IMR-90 (cell line): Measurements from ENCODE around the gene LPO. TPM values are rescaled to one million over a fixed set of nuclear protein-coding genes. Genes with fewer than 3 reads are reported as not detected.

Experiments
- ATAC-seq: fragments of 200-7000 bp; cut with Tn5 transposase; 2 replicates; pipeline ENCODE4 v1.9.1; 2020; ENCODE audit warnings: low read depth, mild to moderate bottlenecking, moderate library complexity
- BruUV-seq: library from RNA; stranded (reverse); fragments of 400-500 nt; replicated peaks from 2 replicates; lab custom pipeline; 2021; lab: Mats Ljungman, UMichigan
- CTCF ChIA-PET: fragments of 300-600 bp; formaldehyde crosslinking; extraction: SDS; loops from one replicate; lab custom pipeline; 2021; ENCODE audit warnings: antibody characterized with exemption; lab: Yijun Ruan, JAX
- POLR2A ChIA-PET: fragments of 300-600 bp; sonication (Branson Sonifier 250); formaldehyde crosslinking; loops from one replicate; lab custom pipeline; 2022; ENCODE audit warnings: antibody characterized with exemption; ENCODE audit not compliant: unreplicated experiment; lab: Charles Lee
- DNase-seq: peaks from one replicate; pipeline ENCODE4 v3.0.0; 2013
- H2AFZ ChIP-seq: replicated peaks from 2 replicates; pipeline ENCODE3; 2013; ENCODE audit warnings: low read length, mild to moderate bottlenecking; ENCODE audit not compliant: poor library complexity
- H2AK5ac ChIP-seq: 2 replicates; pipeline ENCODE4 v1.6.1; 2013; ENCODE audit warnings: low read depth, low read length, inconsistent platforms
- H2AK9ac ChIP-seq: replicated peaks from 2 replicates; pipeline ENCODE3; 2013; ENCODE audit warnings: mild to moderate bottlenecking, low read depth, low read length, moderate library complexity; ENCODE audit not compliant: poor library complexity
- H2BK120ac ChIP-seq: 2 replicates; pipeline ENCODE4 v1.6.1; 2013; ENCODE audit warnings: low read depth, low read length, inconsistent platforms
- H2BK15ac ChIP-seq: 3 replicates; pipeline ENCODE4 v1.6.1; 2013; ENCODE audit warnings: low read depth, low read length, inconsistent platforms
- H2BK20ac ChIP-seq: 2 replicates; pipeline ENCODE4 v1.6.1; 2013; ENCODE audit warnings: low read depth, mild to moderate bottlenecking, inconsistent platforms, low read length, moderate library complexity
- H2BK5ac ChIP-seq: 2 replicates; pipeline ENCODE4 v1.6.1; 2013; ENCODE audit warnings: mild to moderate bottlenecking, low read depth, low read length, inconsistent platforms; ENCODE audit not compliant: poor library complexity, severe bottlenecking
- H3K14ac ChIP-seq: replicated peaks from 2 replicates; pipeline ENCODE4 v1.6.1; 2013; ENCODE audit warnings: low read depth, low read length, inconsistent platforms
- H3K18ac ChIP-seq: 2 replicates; pipeline ENCODE4 v1.6.1; 2013; ENCODE audit warnings: low read depth, low read length, control low read depth
- H3K23ac ChIP-seq: 2 replicates; pipeline ENCODE4 v1.6.1; 2013; ENCODE audit warnings: low read depth, low read length, inconsistent platforms
- H3K27ac ChIP-seq: 2 replicates; pipeline ENCODE4 v1.5.1; 2013; ENCODE audit warnings: mild to moderate bottlenecking, control low read depth, low read length; ENCODE audit not compliant: insufficient read depth
- H3K27me3 ChIP-seq: 2 replicates; pipeline ENCODE4 v1.6.1; 2013; ENCODE audit warnings: low read length; ENCODE audit not compliant: control insufficient read depth, insufficient read depth
- H3K36me3 ChIP-seq: 2 replicates; pipeline ENCODE4 v1.6.1; 2013; ENCODE audit warnings: low read length, mixed read lengths; ENCODE audit not compliant: control insufficient read depth, insufficient read depth
- H3K4ac ChIP-seq: 2 replicates; pipeline ENCODE4 v1.6.1; 2013; ENCODE audit warnings: low read depth, low read length, inconsistent platforms
- H3K4me1 ChIP-seq: 2 replicates; pipeline ENCODE4 v1.6.1; 2013; ENCODE audit warnings: low read length, mixed read lengths; ENCODE audit not compliant: control insufficient read depth, insufficient read depth
- H3K4me2 ChIP-seq: 2 replicates; pipeline ENCODE4 v1.6.1; 2013; ENCODE audit warnings: low read depth, mild to moderate bottlenecking, control low read depth, low read length, moderate library complexity
- H3K4me3 ChIP-seq: 2 replicates; pipeline ENCODE4 v1.5.1; 2013; ENCODE audit warnings: low read depth, mild to moderate bottlenecking, control low read depth, low read length, moderate library complexity; ENCODE audit not compliant: insufficient read depth
- H3K56ac ChIP-seq: 2 replicates; pipeline ENCODE4 v1.6.1; 2013; ENCODE audit warnings: low read length, inconsistent platforms; ENCODE audit not compliant: insufficient read depth; ENCODE audit errors: extremely low read depth
- H3K79me1 ChIP-seq, 2 experiments: 2 replicates each; pipeline ENCODE4 v1.6.1; 2013; ENCODE audit warnings: low read length in 2 of 2, inconsistent platforms in 1 of 2, low read depth in 1 of 2
- H3K9ac ChIP-seq: 2 replicates; pipeline ENCODE4 v1.6.1; 2013; ENCODE audit warnings: low read depth, low read length, control low read depth
- H3K9me1 ChIP-seq: 2 replicates; pipeline ENCODE4 v1.6.1; 2013; ENCODE audit warnings: low read length, inconsistent platforms; ENCODE audit not compliant: insufficient read depth
- H3K9me3 ChIP-seq: 2 replicates; pipeline ENCODE4 v1.6.1; 2013; ENCODE audit warnings: low read length; ENCODE audit not compliant: control insufficient read depth, insufficient read depth
- H4K20me1 ChIP-seq: 2 replicates; pipeline ENCODE4 v1.6.1; 2013; ENCODE audit warnings: low read length, inconsistent platforms; ENCODE audit not compliant: insufficient read depth
- H4K5ac ChIP-seq: 2 replicates; pipeline ENCODE4 v1.6.1; 2013; ENCODE audit warnings: mild to moderate bottlenecking, low read depth, low read length, control low read depth
- H4K8ac ChIP-seq, 2 experiments: 2 replicates each; pipeline ENCODE4 v1.6.1; 2013; ENCODE audit warnings: low read depth in 2 of 2, low read length in 2 of 2, control low read depth in 1 of 2, inconsistent platforms in 1 of 2
- H4K91ac ChIP-seq: 2 replicates; pipeline ENCODE4 v1.6.1; 2013; ENCODE audit warnings: low read depth, low read length, inconsistent platforms; ENCODE audit not compliant: insufficient read depth
- CEBPB ChIP-seq: IDR thresholded peaks from 2 replicates; pipeline ENCODE4 v1.6.1; 2012; ENCODE audit warnings: low read depth, low read length, improper control_type of control experiment
- CTCF ChIP-seq: conservative IDR thresholded peaks from 2 replicates; pipeline ENCODE4 v1.5.1; 2012; ENCODE audit warnings: mild to moderate bottlenecking, low read depth, low read length, improper control_type of control experiment
- MAFK ChIP-seq: IDR thresholded peaks from 2 replicates; pipeline ENCODE4 v1.6.1; 2012; ENCODE audit warnings: low read depth, low read length, improper control_type of control experiment
- MAZ ChIP-seq: IDR thresholded peaks from 2 replicates; pipeline ENCODE4 v1.6.1; 2012; ENCODE audit warnings: low read depth, mild to moderate bottlenecking, low read length, improper control_type of control experiment, moderate library complexity, borderline replicate concordance
- MXI1 ChIP-seq: IDR thresholded peaks from 2 replicates; pipeline ENCODE4 v1.6.1; 2012; ENCODE audit warnings: low read depth, mild to moderate bottlenecking, low read length, moderate library complexity, borderline replicate concordance
- POLR2A ChIP-seq: IDR thresholded peaks from 2 replicates; pipeline ENCODE4 v1.6.1; 2012; ENCODE audit warnings: mild to moderate bottlenecking, low read depth, low read length
- RAD21 ChIP-seq: IDR thresholded peaks from 2 replicates; pipeline ENCODE4 v1.6.1; 2012; ENCODE audit warnings: low read length, improper control_type of control experiment
- SMC3 ChIP-seq: fragments of 150-350 bp; IDR thresholded peaks from 2 replicates; pipeline ENCODE4 v1.6.1; 2016; ENCODE audit warnings: low read depth, mild to moderate bottlenecking, antibody characterized with exemption, low read length, moderate library complexity
- WGBS, 2 experiments: methylation state at CpG; one replicate each; pipeline versions ENCODE4 v1.1.5 to v1.1.7; 2013; ENCODE audit warnings: missing lambda C conversion rate in 2 of 2; ENCODE audit not compliant: insufficient read length in 1 of 2; ENCODE audit errors: extremely low coverage in 2 of 2; 5-methylcytosine and 5-hydroxymethylcytosine counted together
- dilution Hi-C: fragments of 300-500 bp; cut with HindIII; formaldehyde crosslinking; loops from one replicate; pipeline ENCODE4 v1.14.3; 2018; ENCODE audit warnings: low sequenced_read_pairs; ENCODE audit not compliant: unreplicated experiment
- in situ Hi-C: fragments of 300-500 bp; cut with MboI; formaldehyde crosslinking; loops from 3 replicates; pipeline ENCODE4 v1.14.3; 2019; ENCODE audit warnings: low sequenced_read_pairs, inconsistent platforms, mixed read lengths
- intact Hi-C: fragments of 100-400 bp; cut with micrococcal nuclease; formaldehyde crosslinking; loops from 2 replicates; pipeline ENCODE4 v1.10.0; 2022
- polyA plus RNA-seq, 3 experiments: library from polyadenylated mRNA; depleted of rRNA; stranded (reverse); fragments of >200 nt; gene quantifications; 2 replicates each; pipeline ENCODE4 v1.2.3, GENCODE V29; 2012; ENCODE audit warnings: low replicate concordance in 1 of 3
- total RNA-seq: library from RNA; depleted of rRNA; stranded (reverse); fragments of >200 nt; gene quantifications from 2 replicates; pipeline ENCODE4 v1.2.3, GENCODE V29; 2012
- TF ChIP-seq, protein P1 (sequence below): fragments of 150-350 bp; IDR thresholded peaks from 2 replicates; pipeline ENCODE4 v1.6.1; 2017; ENCODE audit warnings: mild to moderate bottlenecking, antibody characterized with exemption, low read length, low read depth

Gene LPO
- total and polyA plus RNA-seq, 2 of the 4 experiments (the other 2 are of a cell fraction): not detected

- in situ Hi-C loops (no loop called here), dilution Hi-C loops (no loop called here)
- H4K8ac ChIP-seq: no peak overlapping the region
These were observed 13.8 kb downstream of the LPO start for GRCh38 chr17:58252141-58252540.

More at GRCh38 chr17:58252141-58252540, 13.8 kb downstream of the LPO start:
- Histone ChIP-seq H3K4me3 (no peak overlapping the region), H3K23ac (no peak overlapping the region), H2AK5ac (no peak overlapping the region), H4K91ac (no peak overlapping the region), H2BK15ac (no peak overlapping the region), H3K36me3 (no peaks in the 10 kb centered on the region), H2BK5ac (no peak overlapping the region), H3K18ac (no peak overlapping the region), H4K20me1 (no peaks in the 10 kb centered on the region), H4K5ac (no peak overlapping the region), H3K4me2 (no peak overlapping the region), H2AK9ac (no peak overlapping the region), H3K56ac (no peak overlapping the region), H2BK120ac (no peak overlapping the region), H3K27me3 (peaks cover 40% of the 10 kb centered on the region), H2BK20ac (no peak overlapping the region), H3K14ac (no peak overlapping the region), H3K4ac (no peak overlapping the region), H3K9ac (no peak overlapping the region), H3K4me1 (no peaks in the 10 kb centered on the region), H2AFZ (no peak overlapping the region), H3K79me1 (no peaks in the 10 kb centered on the region), H3K9me1 (no peaks in the 10 kb centered on the region), H3K27ac (no peak overlapping the region), H3K9me3 (no peaks in the 10 kb centered on the region)
- TF ChIP-seq MAZ (no peak), CEBPB (no peak), RAD21 (no peak), SMC3 (no peak), POLR2A (no peak), MXI1 (no peak), CTCF (no peak), MAFK (no peak)
- TF ChIP-seq, protein P1, sequence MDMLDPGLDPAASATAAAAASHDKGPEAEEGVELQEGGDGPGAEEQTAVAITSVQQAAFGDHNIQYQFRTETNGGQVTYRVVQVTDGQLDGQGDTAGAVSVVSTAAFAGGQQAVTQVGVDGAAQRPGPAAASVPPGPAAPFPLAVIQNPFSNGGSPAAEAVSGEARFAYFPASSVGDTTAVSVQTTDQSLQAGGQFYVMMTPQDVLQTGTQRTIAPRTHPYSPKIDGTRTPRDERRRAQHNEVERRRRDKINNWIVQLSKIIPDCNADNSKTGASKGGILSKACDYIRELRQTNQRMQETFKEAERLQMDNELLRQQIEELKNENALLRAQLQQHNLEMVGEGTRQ: no peak
- ATAC-seq: no peak
- no peak for DNase-seq
- no TSS peak for BruUV-seq
- ChIA-PET CTCF (no interaction called here), POLR2A (no interaction called here)
- intact Hi-C loops: no loop called here
- 36% methylated on average over 3 of the region's 9 CpGs; no CpG with 5 or more reads in 1 of the 2 experiments for WGBS, 2 experiments
